ENCODE data around the gene TSSK2. TPM values are rescaled to one million over a fixed set of nuclear protein-coding genes. Genes with fewer than 3 reads are reported as not detected.
A peak's percentile ranks its signal among the peaks of the same experiment; 100 is the strongest.

The TSSK2 gene
- total RNA-seq, 2 donors from 2014 or later = not detected

GRCh38 chr22:19174106-19175025, 43.3 kb downstream of the TSSK2 start:
- Mint-ChIP-seq H3K27me3 (ENCODE audit: insufficient read depth) (peaks cover 26% of the 10 kb centered on the region), H3K27ac (no peak overlapping the region), H3K9me3 (no peaks in the 10 kb centered on the region), H3K4me3 (no peak overlapping the region), H3K4me1 (peaks cover 25% of the 10 kb centered on the region), H3K36me3 (ENCODE audit: low read depth) (peaks cover 8% of the 10 kb centered on the region)
- H3K9me3 ChIP-seq (ENCODE audit: control insufficient read depth, low read length) = no peaks in the 10 kb centered on the region
- H3K27ac ChIP-seq (ENCODE audit: low read depth, low read length) = peak overlapping the region; percentile 16
- H3K4me1 ChIP-seq (ENCODE audit: control insufficient read depth, insufficient read depth, low read length) = peaks cover 13% of the 10 kb centered on the region
- DNase-seq = peak; percentile 70
- 72 to 75% methylated on average over 11 to 14 of the region's 14 CpGs for WGBS, 2 experiments (ENCODE audit: insufficient coverage in 1 of 2, insufficient read length in 1 of 2)
- TF ChIP-seq CTCF (conservative IDR thresholded peaks at IDR 0.05) = no peak
- H3K9ac ChIP-seq (ENCODE audit: extremely low read depth, low read length, poor library complexity, severe bottlenecking) = no peak overlapping the region
- peaks cover 17% of the 10 kb centered on the region for H3K27me3 ChIP-seq (ENCODE audit: control insufficient read depth, insufficient read depth, low read length, poor library complexity, severe bottlenecking)
- no peak overlapping the region for H3K4me3 ChIP-seq (ENCODE audit: low read length)
- H3K36me3 ChIP-seq (ENCODE audit: control insufficient read depth, insufficient read depth, low read length) = no peaks in the 10 kb centered on the region

- H3K9me3 Mint-ChIP-seq = no peaks in the 10 kb centered on the region
- Histone ChIP-seq H3K9me3 (ENCODE audit: control insufficient read depth, low read length) (no peaks in the 10 kb centered on the region), H3K9ac (ENCODE audit: extremely low read depth, low read length, poor library complexity, severe bottlenecking) (no peak overlapping the region), H3K27me3 (ENCODE audit: control insufficient read depth, insufficient read depth, low read length, poor library complexity, severe bottlenecking) (peaks cover 12% of the 10 kb centered on the region), H3K36me3 (ENCODE audit: control insufficient read depth, insufficient read depth, low read length) (no peaks in the 10 kb centered on the region), H3K27ac (ENCODE audit: low read depth, low read length) (no peak overlapping the region), H3K4me1 (ENCODE audit: control insufficient read depth, insufficient read depth, low read length) (peaks cover 13% of the 10 kb centered on the region), H3K4me3 (ENCODE audit: low read length) (no peak overlapping the region)
- peaks cover 25% of the 10 kb centered on the region for H3K4me1 Mint-ChIP-seq
- no peak for TF ChIP-seq CTCF (conservative IDR thresholded peaks at IDR 0.05)
- WGBS, 2 experiments (ENCODE audit: insufficient coverage in 1 of 2, insufficient read length in 1 of 2) = 86 to 100% methylated on average over 4 to 7 of the region's 7 CpGs
- DNase-seq = no peak
- no peak overlapping the region for H3K27ac Mint-ChIP-seq
- H3K27me3 Mint-ChIP-seq (ENCODE audit: insufficient read depth) = peaks cover 18% of the 10 kb centered on the region
- H3K4me3 Mint-ChIP-seq = no peak overlapping the region
- H3K36me3 Mint-ChIP-seq (ENCODE audit: low read depth) = peaks cover 8% of the 10 kb centered on the region
These were observed 44.0 kb downstream of the TSSK2 start for GRCh38 chr22:19175026-19175601.

- no peak for TF ChIP-seq CTCF (conservative IDR thresholded peaks at IDR 0.05)
- Histone ChIP-seq H3K4me3 (ENCODE audit: low read length) (no peak overlapping the region), H3K4me1 (ENCODE audit: control insufficient read depth, insufficient read depth, low read length) (peaks cover 8% of the 10 kb centered on the region), H3K27me3 (ENCODE audit: control insufficient read depth, insufficient read depth, low read length, poor library complexity, severe bottlenecking) (peaks cover 6% of the 10 kb centered on the region), H3K36me3 (ENCODE audit: control insufficient read depth, insufficient read depth, low read length) (no peaks in the 10 kb centered on the region), H3K27ac (ENCODE audit: low read depth, low read length) (peak overlapping the region; percentile 38), H3K9me3 (ENCODE audit: control insufficient read depth, low read length) (no peaks in the 10 kb centered on the region), H3K9ac (ENCODE audit: extremely low read depth, low read length, poor library complexity, severe bottlenecking) (no peak overlapping the region)
- H3K4me1 Mint-ChIP-seq = peaks cover 21% of the 10 kb centered on the region
- peaks cover 8% of the 10 kb centered on the region for H3K36me3 Mint-ChIP-seq (ENCODE audit: low read depth)
- peak overlapping the region; percentile 74 for H3K27ac Mint-ChIP-seq
- H3K27me3 Mint-ChIP-seq (ENCODE audit: insufficient read depth) = peaks cover 13% of the 10 kb centered on the region
- WGBS, 2 experiments (ENCODE audit: insufficient coverage in 1 of 2, insufficient read length in 1 of 2) = 89 to 92% methylated on average over 15 to 21 of the region's 21 CpGs
- peak overlapping the region; percentile 65 for H3K4me3 Mint-ChIP-seq
- no peak for DNase-seq
- H3K9me3 Mint-ChIP-seq = no peaks in the 10 kb centered on the region
These were observed 44.6 kb downstream of the TSSK2 start for GRCh38 chr22:19175602-19176174.

Measured in endodermal cell (in vitro differentiated cells).